Measurements from ENCODE around the gene ARSD.

The ARSD gene

DNA sequence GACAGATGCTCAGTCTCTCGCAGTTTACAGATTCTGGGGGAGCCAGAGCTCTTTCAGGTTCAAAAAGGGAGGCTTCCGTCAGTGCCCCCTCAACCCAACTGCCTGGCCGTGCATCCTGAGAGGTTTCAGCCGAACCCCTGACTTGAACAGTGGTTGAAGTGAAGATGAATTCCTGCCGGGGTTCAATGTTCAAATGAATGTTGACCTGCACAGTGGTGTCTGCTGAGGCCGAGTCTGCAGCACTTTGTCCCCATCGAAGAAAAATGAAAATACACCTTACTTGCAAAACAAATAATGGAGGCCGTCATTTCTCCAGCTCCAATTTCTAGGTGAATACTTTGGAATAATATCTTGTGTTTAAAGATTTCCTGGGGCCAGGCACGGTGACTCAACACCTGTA is 66.7 kb downstream of the ARSD start:
- no peak for FAIRE-seq
- DNase-seq (ENCODE audit: low spot score) = no peak

DNA sequence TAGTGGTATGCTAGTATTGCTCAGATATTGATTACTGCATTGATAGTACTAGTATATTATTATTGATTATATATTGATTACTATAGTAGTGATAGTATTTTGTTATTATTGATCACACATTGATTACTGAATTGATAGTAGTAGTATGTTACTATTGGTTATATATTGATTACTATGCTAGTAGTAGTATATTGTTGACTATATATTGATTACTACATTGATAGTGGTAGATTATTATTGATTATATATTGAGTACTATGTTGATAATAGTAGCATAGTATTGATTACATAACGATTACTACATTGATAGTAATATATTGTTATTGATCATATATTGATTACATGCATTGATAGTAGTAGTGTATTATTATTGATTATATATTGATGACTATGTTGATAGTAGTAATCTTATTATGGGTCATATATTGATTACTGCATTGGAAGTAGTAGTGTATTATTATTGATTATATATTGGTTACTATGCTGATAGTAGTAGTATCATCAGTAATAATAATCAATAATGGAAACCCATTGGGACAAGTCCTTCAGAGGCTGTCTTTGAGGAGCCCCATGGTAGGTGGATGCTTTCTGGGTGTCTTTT is 69.8 kb downstream of the ARSD start:
- DNase-seq (ENCODE audit: low spot score) (no peak), FAIRE-seq (no peak)

DNA sequence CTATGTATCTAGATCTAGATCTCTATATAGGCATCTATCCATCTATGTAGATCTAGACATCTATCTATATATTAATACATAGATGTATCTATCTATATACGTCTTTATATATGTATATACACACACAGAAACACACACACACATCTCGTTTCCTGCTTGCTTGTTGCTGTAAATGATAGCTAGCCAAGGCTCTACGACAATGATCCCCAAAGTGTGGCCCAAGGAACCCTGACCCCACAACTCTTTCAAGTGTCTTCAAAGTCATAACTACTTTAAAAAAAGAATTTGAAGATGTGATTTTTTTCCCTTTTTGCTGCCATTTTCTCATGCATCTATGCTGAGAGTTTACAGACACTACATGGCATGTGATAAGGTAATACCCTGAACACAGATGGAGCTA is 71.6 kb downstream of the ARSD start:
- DNase-seq (ENCODE audit: low spot score) (no peak), FAIRE-seq (no peak)

DNA sequence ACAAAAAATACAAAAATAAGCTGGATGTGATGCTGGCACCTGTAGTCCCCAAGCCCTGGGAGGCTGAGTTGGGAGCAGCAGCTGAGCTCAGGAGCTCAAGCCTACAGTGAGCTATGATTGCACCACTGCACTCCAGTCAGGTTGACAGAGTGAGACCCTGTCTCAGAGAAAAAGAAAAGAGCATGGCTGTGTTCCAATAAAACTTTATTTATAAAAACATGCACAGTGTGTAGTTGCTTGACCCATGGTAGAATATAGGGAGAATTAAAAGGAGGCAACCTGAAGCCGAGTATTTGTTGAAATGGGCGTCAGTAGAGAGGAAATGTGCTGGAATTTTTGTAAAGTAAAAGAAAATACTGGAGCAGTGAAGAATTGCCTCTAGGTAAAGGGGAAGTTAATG is 73.4 kb downstream of the ARSD start:
- DNase-seq (ENCODE audit: low spot score) = no peak
- FAIRE-seq = no peak

DNA sequence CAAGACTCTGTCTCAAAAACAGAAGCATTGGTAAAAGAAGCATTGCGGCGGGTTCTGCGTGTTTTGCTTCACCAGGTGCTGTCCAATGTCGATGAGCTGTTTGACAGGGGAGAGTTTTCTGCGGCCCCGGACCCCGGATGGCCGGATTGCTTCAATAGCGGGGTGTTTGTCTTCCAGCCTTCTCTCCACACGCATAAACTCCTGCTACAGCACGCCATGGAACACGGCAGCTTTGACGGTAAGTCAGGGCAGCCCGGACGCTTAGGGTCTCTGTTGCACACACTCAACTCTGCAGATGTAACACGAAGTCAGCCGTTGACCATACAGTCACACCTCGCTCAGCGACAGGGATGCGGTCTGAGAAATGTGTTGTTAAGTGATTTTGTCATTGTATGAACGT is 74.2 kb downstream of the ARSD start:
- FAIRE-seq = no peak

More for the DNA sequence above, 74.2 kb downstream of the ARSD start:
- no peak for DNase-seq (ENCODE audit: low spot score)
